HepG2 (cell line): Measurements from ENCODE around the gene EPS8L1. TPM values are rescaled to one million over a fixed set of nuclear protein-coding genes. Genes with fewer than 3 reads are reported as not detected.

ENCODE experiments used
- ATRX ChIP-seq: sonication (generic); formaldehyde crosslinking; IDR thresholded peaks from 2 replicates; pipeline ENCODE4 v1.4.0; 2020; ENCODE audit warnings: missing genetic modification reagents, borderline replicate concordance
- CEBPB ChIP-seq: IDR thresholded peaks from 2 replicates; pipeline ENCODE4 v1.6.1; 2011; ENCODE audit warnings: low read depth, low read length, improper control_type of control experiment, borderline replicate concordance
- CENPX ChIP-seq: sonication (generic); formaldehyde crosslinking; IDR thresholded peaks from 2 replicates; pipeline ENCODE4 v1.9.0; 2021; ENCODE audit warnings: mild to moderate bottlenecking, missing genetic modification reagents, moderate library complexity
- ESRRA ChIP-seq: sonication (generic); formaldehyde crosslinking; IDR thresholded peaks from 2 replicates; pipeline ENCODE4 v1.5.1; 2020; ENCODE audit warnings: mild to moderate bottlenecking, low read depth, missing genetic modification reagents
- FOXP4 ChIP-seq: sonication (generic); formaldehyde crosslinking; IDR thresholded peaks from 2 replicates; pipeline ENCODE4 v1.4.0; 2020; ENCODE audit warnings: missing genetic modification reagents
- ISX ChIP-seq: sonication (generic); formaldehyde crosslinking; conservative IDR thresholded peaks from 2 replicates; pipeline ENCODE4 v1.5.0; 2020; ENCODE audit warnings: missing genetic modification reagents
- MZF1 ChIP-seq: sonication (generic); formaldehyde crosslinking; IDR thresholded peaks from 2 replicates; pipeline ENCODE4 v1.8.1; 2023; ENCODE audit warnings: mild to moderate bottlenecking, missing genetic modification reagents, borderline replicate concordance
- RFX1 ChIP-seq: fragments of 450-650 bp; IDR thresholded peaks from 2 replicates; pipeline ENCODE4 v1.6.1; 2017
- TEAD2 ChIP-seq: sonication (generic); formaldehyde crosslinking; IDR thresholded peaks from 2 replicates; pipeline ENCODE4 v1.9.0; 2021; ENCODE audit warnings: missing genetic modification reagents
- WIZ ChIP-seq: sonication (generic); formaldehyde crosslinking; IDR thresholded peaks from 2 replicates; pipeline ENCODE4 v1.5.1; 2020; ENCODE audit warnings: mild to moderate bottlenecking, missing genetic modification reagents
- YEATS4 ChIP-seq: sonication (generic); formaldehyde crosslinking; IDR thresholded peaks from 2 replicates; pipeline ENCODE4 v1.4.0; 2020; ENCODE audit warnings: missing genetic modification reagents, borderline replicate concordance
- ZBTB21 ChIP-seq: sonication (generic); formaldehyde crosslinking; IDR thresholded peaks from 2 replicates; pipeline ENCODE4 v1.4.0; 2020; ENCODE audit warnings: missing genetic modification reagents
- ZEB1 ChIP-seq: IDR thresholded peaks from 2 replicates; pipeline ENCODE4 v1.6.1; 2012; ENCODE audit warnings: mild to moderate bottlenecking, low read depth, inconsistent platforms; ENCODE audit not compliant: insufficient replicate concordance
- ZFYVE20 ChIP-seq: sonication (generic); formaldehyde crosslinking; IDR thresholded peaks from 2 replicates; pipeline ENCODE4 v1.8.0; 2023; ENCODE audit warnings: low read depth, mild to moderate bottlenecking, moderate library complexity, missing genetic modification reagents, borderline replicate concordance
- ZNF563 ChIP-seq: sonication (generic); formaldehyde crosslinking; IDR thresholded peaks from 2 replicates; pipeline ENCODE4 v1.8.0; 2022; ENCODE audit warnings: mild to moderate bottlenecking, moderate library complexity, missing genetic modification reagents
- ZNF678 ChIP-seq: sonication (generic); formaldehyde crosslinking; IDR thresholded peaks from 2 replicates; pipeline ENCODE4 v1.4.0; 2020; ENCODE audit warnings: mild to moderate bottlenecking, missing genetic modification reagents
- ZNF7 ChIP-seq: IDR thresholded peaks from 2 replicates; pipeline ENCODE4 v1.6.1; 2016; ENCODE audit warnings: missing biosample characterization, missing genetic modification reagents
- ZNF749 ChIP-seq: sonication (generic); formaldehyde crosslinking; IDR thresholded peaks from 2 replicates; pipeline ENCODE4 v1.8.0; 2022; ENCODE audit warnings: mild to moderate bottlenecking, missing genetic modification reagents, moderate library complexity, borderline replicate concordance
- ZSCAN21 ChIP-seq: sonication (generic); formaldehyde crosslinking; IDR thresholded peaks from 2 replicates; pipeline ENCODE4 v1.8.0; 2022; ENCODE audit warnings: mild to moderate bottlenecking, missing genetic modification reagents, moderate library complexity, borderline replicate concordance
- polyA plus RNA-seq, 8 experiments: library from polyadenylated mRNA; depleted of rRNA in 3 of 8; stranded (reverse) in 7 of 8; unstranded in 1 of 8; fragments of >200 nt; fragmentation: Illumina TruSeq in 4 of 8; extraction: Trizol in 4 of 8; gene quantifications; 2 replicates each; pipeline versions ENCODE4 v1.2.1 to v1.2.3, GENCODE V29; 2011 to 2016; ENCODE audit warnings: low read depth in 4 of 8, missing spikeins in 1 of 8, mixed read lengths in 1 of 8; ENCODE audit not compliant: insufficient read depth in 1 of 8
- total RNA-seq, 5 experiments: library from RNA; depleted of rRNA; stranded (reverse); fragments of >200 nt; fragmentation: Illumina TruSeq; extraction: Trizol; gene quantifications; 2 replicates each; pipeline ENCODE4 v1.2.3, GENCODE V29; 2016; ENCODE audit warnings: low read depth in 1 of 5
- TF ChIP-seq, protein P1 (sequence below): IDR thresholded peaks from 2 replicates; pipeline ENCODE4 v1.6.1; 2016; ENCODE audit warnings: missing compliant biosample characterization, missing genetic modification reagents, borderline replicate concordance
- TF ChIP-seq, protein P2 (sequence below): IDR thresholded peaks from 2 replicates; pipeline ENCODE4 v1.6.1; 2016; ENCODE audit warnings: low read depth, missing genetic modification reagents, missing compliant biosample characterization

The EPS8L1 gene
- total and polyA plus RNA-seq, 2 of the 13 experiments (the other 11 are each of a cell fraction or from before 2014, with no cell fraction given), result 3.0 to 6.3 TPM

GRCh38 chr19:55117663-55118391, 42.2 kb downstream of the EPS8L1 start (continued):
- TF ChIP-seq ZNF563 (CRISPR knock-in tag) (no peak), ZSCAN21 (CRISPR knock-in tag) (no peak), ZNF749 (no peak), MZF1 (CRISPR knock-in tag) (no peak), ISX (CRISPR knock-in tag) (no peak), CEBPB (no peak), ZEB1 (no peak), ESRRA (CRISPR knock-in tag) (no peak), YEATS4 (peak; percentile 25; the same call in 1 of the 2 replicates), ZFYVE20 (CRISPR knock-in tag) (no peak), TEAD2 (CRISPR knock-in tag) (no peak), ZBTB21 (no peak), ATRX (CRISPR knock-in tag) (no peak), FOXP4 (no peak), CENPX (CRISPR knock-in tag) (no peak), ZNF7 (no peak), WIZ (CRISPR knock-in tag) (no peak), ZNF678 (CRISPR knock-in tag) (no peak), RFX1 (no peak)
- TF ChIP-seq, protein P1, sequence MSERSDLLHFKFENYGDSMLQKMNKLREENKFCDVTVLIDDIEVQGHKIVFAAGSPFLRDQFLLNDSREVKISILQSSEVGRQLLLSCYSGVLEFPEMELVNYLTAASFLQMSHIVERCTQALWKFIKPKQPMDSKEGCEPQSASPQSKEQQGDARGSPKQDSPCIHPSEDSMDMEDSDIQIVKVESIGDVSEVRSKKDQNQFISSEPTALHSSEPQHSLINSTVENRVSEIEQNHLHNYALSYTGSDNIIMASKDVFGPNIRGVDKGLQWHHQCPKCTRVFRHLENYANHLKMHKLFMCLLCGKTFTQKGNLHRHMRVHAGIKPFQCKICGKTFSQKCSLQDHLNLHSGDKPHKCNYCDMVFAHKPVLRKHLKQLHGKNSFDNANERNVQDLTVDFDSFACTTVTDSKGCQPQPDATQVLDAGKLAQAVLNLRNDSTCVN, result no peak
- TF ChIP-seq, protein P2, sequence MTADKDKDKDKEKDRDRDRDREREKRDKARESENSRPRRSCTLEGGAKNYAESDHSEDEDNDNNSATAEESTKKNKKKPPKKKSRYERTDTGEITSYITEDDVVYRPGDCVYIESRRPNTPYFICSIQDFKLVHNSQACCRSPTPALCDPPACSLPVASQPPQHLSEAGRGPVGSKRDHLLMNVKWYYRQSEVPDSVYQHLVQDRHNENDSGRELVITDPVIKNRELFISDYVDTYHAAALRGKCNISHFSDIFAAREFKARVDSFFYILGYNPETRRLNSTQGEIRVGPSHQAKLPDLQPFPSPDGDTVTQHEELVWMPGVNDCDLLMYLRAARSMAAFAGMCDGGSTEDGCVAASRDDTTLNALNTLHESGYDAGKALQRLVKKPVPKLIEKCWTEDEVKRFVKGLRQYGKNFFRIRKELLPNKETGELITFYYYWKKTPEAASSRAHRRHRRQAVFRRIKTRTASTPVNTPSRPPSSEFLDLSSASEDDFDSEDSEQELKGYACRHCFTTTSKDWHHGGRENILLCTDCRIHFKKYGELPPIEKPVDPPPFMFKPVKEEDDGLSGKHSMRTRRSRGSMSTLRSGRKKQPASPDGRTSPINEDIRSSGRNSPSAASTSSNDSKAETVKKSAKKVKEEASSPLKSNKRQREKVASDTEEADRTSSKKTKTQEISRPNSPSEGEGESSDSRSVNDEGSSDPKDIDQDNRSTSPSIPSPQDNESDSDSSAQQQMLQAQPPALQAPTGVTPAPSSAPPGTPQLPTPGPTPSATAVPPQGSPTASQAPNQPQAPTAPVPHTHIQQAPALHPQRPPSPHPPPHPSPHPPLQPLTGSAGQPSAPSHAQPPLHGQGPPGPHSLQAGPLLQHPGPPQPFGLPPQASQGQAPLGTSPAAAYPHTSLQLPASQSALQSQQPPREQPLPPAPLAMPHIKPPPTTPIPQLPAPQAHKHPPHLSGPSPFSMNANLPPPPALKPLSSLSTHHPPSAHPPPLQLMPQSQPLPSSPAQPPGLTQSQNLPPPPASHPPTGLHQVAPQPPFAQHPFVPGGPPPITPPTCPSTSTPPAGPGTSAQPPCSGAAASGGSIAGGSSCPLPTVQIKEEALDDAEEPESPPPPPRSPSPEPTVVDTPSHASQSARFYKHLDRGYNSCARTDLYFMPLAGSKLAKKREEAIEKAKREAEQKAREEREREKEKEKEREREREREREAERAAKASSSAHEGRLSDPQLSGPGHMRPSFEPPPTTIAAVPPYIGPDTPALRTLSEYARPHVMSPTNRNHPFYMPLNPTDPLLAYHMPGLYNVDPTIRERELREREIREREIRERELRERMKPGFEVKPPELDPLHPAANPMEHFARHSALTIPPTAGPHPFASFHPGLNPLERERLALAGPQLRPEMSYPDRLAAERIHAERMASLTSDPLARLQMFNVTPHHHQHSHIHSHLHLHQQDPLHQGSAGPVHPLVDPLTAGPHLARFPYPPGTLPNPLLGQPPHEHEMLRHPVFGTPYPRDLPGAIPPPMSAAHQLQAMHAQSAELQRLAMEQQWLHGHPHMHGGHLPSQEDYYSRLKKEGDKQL, result no peak
